ENCODE measurements around the gene ZFP64. TPM values are rescaled to one million over a fixed set of nuclear protein-coding genes. Genes with fewer than 3 reads are reported as not detected.
"Not testable (repeated sequence)": the region's sequence is repeated elsewhere in the genome, so short reads cannot be mapped to it uniquely, and the experiment has no call there.

The ZFP64 gene
- total RNA-seq, 3 donors from 2014 or later: 15.0 to 23.5 (median 15.3) TPM

GRCh38 chr20:52196845-52197244 lies 5.3 kb upstream of the ZFP64 start:
- Histone ChIP-seq H3K9me3 (no peaks in the 10 kb centered on the region), H3K36me3 (ENCODE audit: low read depth) (no peaks in the 10 kb centered on the region), H3K4me3 (no peak overlapping the region), H3K4me1 (ENCODE audit: low read depth) (no peaks in the 10 kb centered on the region)
- intact Hi-C loops (cut with DNase I, micrococcal nuclease): no loop called here
- ATAC-seq: no peak
- TF ChIP-seq, protein P1, sequence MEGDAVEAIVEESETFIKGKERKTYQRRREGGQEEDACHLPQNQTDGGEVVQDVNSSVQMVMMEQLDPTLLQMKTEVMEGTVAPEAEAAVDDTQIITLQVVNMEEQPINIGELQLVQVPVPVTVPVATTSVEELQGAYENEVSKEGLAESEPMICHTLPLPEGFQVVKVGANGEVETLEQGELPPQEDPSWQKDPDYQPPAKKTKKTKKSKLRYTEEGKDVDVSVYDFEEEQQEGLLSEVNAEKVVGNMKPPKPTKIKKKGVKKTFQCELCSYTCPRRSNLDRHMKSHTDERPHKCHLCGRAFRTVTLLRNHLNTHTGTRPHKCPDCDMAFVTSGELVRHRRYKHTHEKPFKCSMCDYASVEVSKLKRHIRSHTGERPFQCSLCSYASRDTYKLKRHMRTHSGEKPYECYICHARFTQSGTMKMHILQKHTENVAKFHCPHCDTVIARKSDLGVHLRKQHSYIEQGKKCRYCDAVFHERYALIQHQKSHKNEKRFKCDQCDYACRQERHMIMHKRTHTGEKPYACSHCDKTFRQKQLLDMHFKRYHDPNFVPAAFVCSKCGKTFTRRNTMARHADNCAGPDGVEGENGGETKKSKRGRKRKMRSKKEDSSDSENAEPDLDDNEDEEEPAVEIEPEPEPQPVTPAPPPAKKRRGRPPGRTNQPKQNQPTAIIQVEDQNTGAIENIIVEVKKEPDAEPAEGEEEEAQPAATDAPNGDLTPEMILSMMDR (IDR thresholded peaks at IDR 0.05): no peak
- no peak for DNase-seq

GRCh38 chr20:52193886-52194545 lies 2.4 kb upstream of the ZFP64 start:
- intact Hi-C loops (cut with DNase I, micrococcal nuclease): no loop called here
- TF ChIP-seq, protein P1 (IDR thresholded peaks at IDR 0.05): no peak
- no peaks in the 10 kb centered on the region for H3K4me1 ChIP-seq (ENCODE audit: low read depth)
- ATAC-seq (peak; percentile 63), DNase-seq (peak in 2 of 3 donors; percentile 62 to 69)
- no peaks in the 10 kb centered on the region for H3K9me3 ChIP-seq
- H3K4me3 ChIP-seq: no peak overlapping the region
- no peaks in the 10 kb centered on the region for H3K36me3 ChIP-seq (ENCODE audit: low read depth)

- Histone ChIP-seq H3K36me3 (ENCODE audit: low read depth) (no peaks in the 10 kb centered on the region), H3K4me1 (ENCODE audit: low read depth) (no peaks in the 10 kb centered on the region), H3K9me3 (no peaks in the 10 kb centered on the region), H3K4me3 (no peak overlapping the region)
- TF ChIP-seq, protein P1 (IDR thresholded peaks at IDR 0.05): no peak
- ATAC-seq (no peak), DNase-seq (no peak)
- intact Hi-C loops (cut with DNase I, micrococcal nuclease): no loop called here
These were observed 1.6 kb upstream of the ZFP64 start for GRCh38 chr20:52193133-52193532.

DNA sequence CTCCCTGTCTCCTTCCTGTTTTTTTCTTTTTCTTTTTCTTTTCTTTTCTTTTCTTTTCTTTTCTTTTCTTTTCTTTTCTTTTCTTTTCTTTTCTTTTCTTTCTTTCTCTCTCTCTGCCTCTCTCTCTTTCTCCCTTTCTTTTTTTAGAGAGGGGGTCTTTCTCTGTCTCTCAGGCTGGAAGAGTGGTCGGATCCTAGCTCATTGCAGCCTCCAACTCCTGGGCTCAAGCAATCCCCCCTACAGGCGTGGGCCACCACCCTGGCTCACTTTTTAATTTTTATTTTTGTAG lies 1.1 kb upstream of the ZFP64 start:
- H3K36me3 ChIP-seq (ENCODE audit: low read depth); intact Hi-C loops (cut with DNase I, micrococcal nuclease); H3K4me3 ChIP-seq; H3K4me1 ChIP-seq (ENCODE audit: low read depth); ATAC-seq; H3K9me3 ChIP-seq; DNase-seq: not testable (repeated sequence)

DNA sequence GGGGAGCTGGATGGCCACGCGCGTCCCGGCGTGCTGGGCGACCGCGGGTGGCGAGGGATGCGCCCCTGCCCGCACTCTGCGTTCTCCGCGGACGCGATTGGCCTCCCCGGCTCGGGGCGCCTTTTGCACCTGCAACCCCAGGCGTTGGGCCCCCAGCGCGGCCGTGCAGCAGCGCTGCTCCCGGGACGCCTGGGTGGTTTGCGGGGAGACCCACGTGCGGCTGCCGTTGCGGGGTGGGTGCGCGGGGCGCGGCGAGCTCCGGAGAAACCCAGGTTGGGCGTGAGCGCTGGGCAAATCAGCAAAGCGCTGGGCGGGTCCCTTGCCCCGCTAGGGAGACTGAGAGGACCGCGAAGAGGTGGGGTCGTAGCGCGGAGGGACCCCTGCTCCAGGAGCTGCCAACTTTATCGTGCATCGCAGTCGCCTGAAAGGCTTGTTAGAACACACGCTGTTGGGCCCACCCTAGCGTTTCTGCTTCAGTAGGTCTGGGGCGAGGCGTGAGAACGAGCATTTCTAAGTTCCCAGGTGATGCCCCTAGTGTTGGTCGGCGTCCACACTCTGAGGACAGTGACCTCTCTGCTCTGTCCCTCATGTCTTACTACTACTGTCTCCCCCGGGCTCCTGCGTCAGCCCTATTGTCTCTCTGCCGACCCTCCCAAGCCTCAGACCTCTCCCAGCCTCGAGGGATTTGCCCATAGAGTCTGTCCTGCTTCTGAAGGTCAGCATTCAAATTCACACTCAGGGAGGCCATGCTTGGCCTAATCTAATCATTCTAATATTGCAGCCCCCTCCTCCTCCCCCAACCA lies 538 bp upstream of the ZFP64 start:
- no peaks in the 10 kb centered on the region for H3K9me3 ChIP-seq
- peak overlapping the region; percentile 83 for H3K4me3 ChIP-seq
- H3K4me1 ChIP-seq (ENCODE audit: low read depth): no peaks in the 10 kb centered on the region
- ATAC-seq (peak; percentile 58), DNase-seq (peak; percentile 65 to 79 (median 79))
- intact Hi-C loops (cut with DNase I, micrococcal nuclease): no loop called here
- H3K36me3 ChIP-seq (ENCODE audit: low read depth): no peaks in the 10 kb centered on the region
- TF ChIP-seq, protein P1 (IDR thresholded peaks at IDR 0.05): peak; percentile 5

GRCh38 chr20:52190437-52191131 lies 995 bp downstream of the ZFP64 start:
- peak in 2 of 3 donors; percentile 69 to 76 for DNase-seq
- no peaks in the 10 kb centered on the region for H3K4me1 ChIP-seq (ENCODE audit: low read depth)
- peak; percentile 49 for ATAC-seq
- H3K4me3 ChIP-seq: peak overlapping the region; percentile 83
- no peaks in the 10 kb centered on the region for H3K36me3 ChIP-seq (ENCODE audit: low read depth)
- intact Hi-C loops (cut with DNase I, micrococcal nuclease): no loop called here
- no peaks in the 10 kb centered on the region for H3K9me3 ChIP-seq
- TF ChIP-seq, protein P1 (IDR thresholded peaks at IDR 0.05): no peak

Measured in mucosa of descending colon (tissue), 3 donors.